A673 (cell line): ENCODE data around the gene TMEM220. TPM values are rescaled to one million over a fixed set of nuclear protein-coding genes. Genes with fewer than 3 reads are reported as not detected.

ENCODE experiments used
- BruUV-seq: library from RNA; stranded (reverse); fragments of 400-500 nt; replicated peaks from 2 replicates; lab custom pipeline; 2021; lab: Mats Ljungman, UMichigan
- CTCF ChIA-PET: fragments of 300-600 bp; sonication (Branson Sonifier 250); formaldehyde crosslinking; loops from one replicate; lab custom pipeline; 2022; ENCODE audit warnings: antibody characterized with exemption; lab: Charles Lee
- POLR2A ChIA-PET: fragments of 300-600 bp; sonication (Branson Sonifier 250); formaldehyde crosslinking; loops from one replicate; lab custom pipeline; 2022; ENCODE audit warnings: antibody characterized with exemption; ENCODE audit not compliant: low non-redundant PET; lab: Charles Lee
- DNase-seq: peaks from one replicate; pipeline ENCODE4 v3.0.0-alpha.2; 2015; ENCODE audit warnings: low spot score
- H3K27ac ChIP-seq: fragments of 200-600 bp; sonication (generic); 2 replicates; pipeline ENCODE4 v1.5.1; 2016; ENCODE audit warnings: mixed run types, low read depth, mild to moderate bottlenecking, mixed read lengths, antibody characterized with exemption, low read length; ENCODE audit not compliant: poor library complexity, severe bottlenecking
- H3K27me3 ChIP-seq: fragments of 200-600 bp; sonication (generic); replicated peaks from 2 replicates; pipeline ENCODE4 v1.6.1; 2017; ENCODE audit warnings: mixed run types, low read depth, mild to moderate bottlenecking, mixed read lengths, antibody characterized with exemption, low read length; ENCODE audit not compliant: insufficient read depth, poor library complexity
- H3K36me3 ChIP-seq: fragments of 200-600 bp; sonication (generic); 2 replicates; pipeline ENCODE4 v1.6.1; 2016; ENCODE audit warnings: mixed run types, mild to moderate bottlenecking, mixed read lengths, antibody characterized with exemption, low read length; ENCODE audit not compliant: insufficient read depth, poor library complexity, severe bottlenecking
- H3K4me1 ChIP-seq: fragments of 200-600 bp; sonication (generic); 2 replicates; pipeline ENCODE4 v1.6.1; 2017; ENCODE audit warnings: mixed run types, mild to moderate bottlenecking, mixed read lengths, antibody characterized with exemption, low read length; ENCODE audit not compliant: insufficient read depth, poor library complexity, severe bottlenecking
- H3K4me3 ChIP-seq: fragments of 200-600 bp; sonication (generic); 2 replicates; pipeline ENCODE4 v1.5.1; 2016; ENCODE audit warnings: low read depth, mixed run types, mild to moderate bottlenecking, mixed read lengths, low read length; ENCODE audit not compliant: poor library complexity, severe bottlenecking
- H3K9me3 ChIP-seq: fragments of 200-600 bp; sonication (generic); 2 replicates; pipeline ENCODE4 v1.6.1; 2016; ENCODE audit warnings: mixed run types, low read depth, mild to moderate bottlenecking, mixed read lengths, antibody characterized with exemption, low read length; ENCODE audit not compliant: poor library complexity, severe bottlenecking
- CTCF ChIP-seq: fragments of 300-800, 200-600 bp; sonication (generic); conservative IDR thresholded peaks from 2 replicates; pipeline ENCODE4 v1.5.1; 2017; ENCODE audit warnings: low read depth, mild to moderate bottlenecking, antibody characterized with exemption, low read length, moderate library complexity, mixed read lengths
- EZH2 ChIP-seq: fragments of 200-600 bp; sonication (generic); IDR thresholded peaks from 2 replicates; pipeline ENCODE4 v1.6.1; 2017; ENCODE audit warnings: borderline replicate concordance, low read depth, mild to moderate bottlenecking, mixed read lengths, antibody characterized with exemption, low read length; ENCODE audit not compliant: poor library complexity, severe bottlenecking
- intact Hi-C: fragments of 100-400 bp; cut with micrococcal nuclease; formaldehyde crosslinking; loops from one replicate; pipeline ENCODE4 v1.10.0; 2022; ENCODE audit not compliant: unreplicated experiment
- total RNA-seq: library from RNA; stranded (reverse); gene quantifications from 2 replicates; pipeline ENCODE4 v1.2.3, GENCODE V29; 2021

The TMEM220 gene
- total RNA-seq, 1 experiment from 2014 or later: 0.11 TPM

- TF ChIP-seq CTCF (no peak), EZH2 (no peak)
- Histone ChIP-seq H3K4me1 (no peaks in the 10 kb centered on the region), H3K27ac (no peak overlapping the region), H3K9me3 (peaks cover 9% of the 10 kb centered on the region), H3K36me3 (no peaks in the 10 kb centered on the region), H3K4me3 (no peak overlapping the region), H3K27me3 (peaks cover 74% of the 10 kb centered on the region)
- intact Hi-C loops: no loop called here
- no peak for DNase-seq
- ChIA-PET CTCF (no interaction called here), POLR2A (no interaction called here)
- no TSS peak for BruUV-seq
Measured at GRCh38 chr17:10767232-10767631, 37.4 kb upstream of the TMEM220 start.

- H3K27me3 ChIP-seq: peaks cover 53% of the 10 kb centered on the region
- no TSS peak for BruUV-seq
- ChIA-PET POLR2A (no interaction called here), CTCF (no interaction called here)
- intact Hi-C loops: no loop called here
- TF ChIP-seq EZH2 (no peak), CTCF (no peak)
- H3K4me1 ChIP-seq: no peaks in the 10 kb centered on the region
- H3K4me3 ChIP-seq: no peak overlapping the region
- H3K9me3 ChIP-seq: no peaks in the 10 kb centered on the region
- no peaks in the 10 kb centered on the region for H3K36me3 ChIP-seq
- H3K27ac ChIP-seq: no peak overlapping the region
- no peak for DNase-seq
Measured at GRCh38 chr17:10762037-10762436, 32.2 kb upstream of the TMEM220 start.

DNA sequence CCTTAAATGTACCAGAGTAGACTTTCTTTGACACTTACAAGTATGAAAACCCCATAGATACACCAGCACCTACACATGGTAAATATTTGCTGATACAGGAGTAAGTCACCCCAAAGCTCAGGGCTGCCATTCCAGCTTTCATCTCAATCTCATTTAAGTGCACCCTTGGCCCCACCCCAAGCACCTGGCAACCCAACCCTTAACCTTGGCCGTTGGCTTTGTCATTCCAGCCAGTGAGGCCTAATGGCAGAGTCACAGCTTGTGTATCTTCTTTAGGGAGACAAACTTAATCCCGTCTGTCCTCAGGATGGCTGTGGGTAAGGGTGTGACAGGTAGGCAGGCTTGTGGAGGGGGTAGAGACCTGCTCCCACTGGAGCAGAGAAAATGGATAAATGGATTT, 31.5 kb upstream of the TMEM220 start:
- no peak overlapping the region for H3K27ac ChIP-seq
- H3K9me3 ChIP-seq: no peaks in the 10 kb centered on the region
- intact Hi-C loops: no loop called here
- H3K27me3 ChIP-seq: peaks cover 53% of the 10 kb centered on the region
- no peak for DNase-seq
- no peaks in the 10 kb centered on the region for H3K4me1 ChIP-seq
- BruUV-seq: no TSS peak
- ChIA-PET CTCF (no interaction called here), POLR2A (no interaction called here)
- H3K36me3 ChIP-seq: no peaks in the 10 kb centered on the region
- no peak overlapping the region for H3K4me3 ChIP-seq
- no peak for TF ChIP-seq EZH2
- TF ChIP-seq CTCF: no peak
